Sigmoid colon (tissue), 7 donors: ENCODE data around the gene UFD1. TPM values are rescaled to one million over a fixed set of nuclear protein-coding genes. Genes with fewer than 3 reads are reported as not detected.

Experiments
- DNase-seq: peaks from one replicate; pipeline ENCODE4 v3.0.0-alpha.2; 2019
- H3K27ac ChIP-seq, 4 donors: fragments of 200-600 bp; sonication (generic); one replicate each; pipeline ENCODE4 v1.5.1; 2016 to 2019; ENCODE audit warnings: mild to moderate bottlenecking in 1 of 4
- H3K27me3 ChIP-seq, 3 donors: fragments of 200-600 bp; sonication (generic); one replicate each; pipeline ENCODE4 v1.5.1; 2019; ENCODE audit warnings: mild to moderate bottlenecking in 1 of 3
- H3K36me3 ChIP-seq, 4 donors: fragments of 200-600 bp; sonication (generic); one replicate each; pipeline ENCODE4 v1.5.1; 2016 to 2019
- H3K4me1 ChIP-seq, 4 donors: fragments of 200-600 bp; sonication (generic); one replicate each; pipeline ENCODE4 v1.5.1; 2017 to 2019
- H3K4me3 ChIP-seq, 4 donors: fragments of 200-600 bp; sonication (generic); one replicate each; pipeline ENCODE4 v1.5.1; 2017 to 2019; ENCODE audit warnings: mild to moderate bottlenecking in 2 of 4, moderate library complexity in 1 of 4
- H3K9me3 ChIP-seq, 4 donors: fragments of 200-600 bp in 3 of 4; sonication (generic) in 3 of 4; one replicate each; pipeline versions ENCODE4 v1.5.1 to v1.6.1; 2013 to 2019
- EP300 ChIP-seq, 4 donors: sonication (generic); formaldehyde crosslinking; IDR thresholded peaks; one replicate each; pipeline ENCODE4 v1.6.1; 2017; ENCODE audit warnings: antibody characterized with exemption in 4 of 4
- POLR2A ChIP-seq, 2 donors: fragments of 450-650 bp; IDR thresholded peaks; one replicate each; pipeline ENCODE4 v1.6.1; 2016; ENCODE audit warnings: antibody characterized with exemption in 2 of 2, mild to moderate bottlenecking in 2 of 2, moderate library complexity in 2 of 2
- POLR2AphosphoS5 ChIP-seq, 4 donors: sonication (generic); formaldehyde crosslinking; IDR thresholded peaks; one replicate each; pipeline ENCODE4 v1.6.1; 2017; ENCODE audit warnings: antibody characterized with exemption in 4 of 4
- whole genome bisulfite sequencing, 2 donors: extraction: QIAGEN DNeasy Blood & Tissue Kit; methylation state at CpG; one replicate each; pipeline ENCODE4 v1.1.7; 2013; 5-methylcytosine and 5-hydroxymethylcytosine counted together
- intact Hi-C: fragments of 100-400 bp; cut with DNase I; formaldehyde crosslinking; loops from one replicate; pipeline ENCODE4 v1.15.1; 2023
- polyA plus RNA-seq, 3 donors: library from polyadenylated mRNA; stranded (reverse); fragments of 200-250 nt; gene quantifications; one replicate each; pipeline ENCODE4 v1.2.3, GENCODE V29; 2013
- total RNA-seq, 4 donors: library from RNA; depleted of rRNA; stranded (reverse); fragments of >200 nt; gene quantifications; one replicate each; pipeline ENCODE4 v1.1.0, GENCODE V29; 2016
- TF ChIP-seq, protein P1 (sequence below), 4 experiments: fragments of 450-650 bp in 3 of 4; fragments of 200-600 bp in 1 of 4; IDR thresholded peaks; one replicate each; pipeline ENCODE4 v1.5.1; 2016 to 2019; ENCODE audit warnings: antibody characterized with exemption in 4 of 4, mild to moderate bottlenecking in 3 of 4, moderate library complexity in 2 of 4
- donor health status: healthy with polysubstance abuse.
- donor health status: Bipolar disorder and iron deficiency.
- donor health status: healthy.

UFD1 gene
- total and polyA plus RNA-seq, 7 donors, result 28.5 to 131 (median 45.7) TPM

DNA sequence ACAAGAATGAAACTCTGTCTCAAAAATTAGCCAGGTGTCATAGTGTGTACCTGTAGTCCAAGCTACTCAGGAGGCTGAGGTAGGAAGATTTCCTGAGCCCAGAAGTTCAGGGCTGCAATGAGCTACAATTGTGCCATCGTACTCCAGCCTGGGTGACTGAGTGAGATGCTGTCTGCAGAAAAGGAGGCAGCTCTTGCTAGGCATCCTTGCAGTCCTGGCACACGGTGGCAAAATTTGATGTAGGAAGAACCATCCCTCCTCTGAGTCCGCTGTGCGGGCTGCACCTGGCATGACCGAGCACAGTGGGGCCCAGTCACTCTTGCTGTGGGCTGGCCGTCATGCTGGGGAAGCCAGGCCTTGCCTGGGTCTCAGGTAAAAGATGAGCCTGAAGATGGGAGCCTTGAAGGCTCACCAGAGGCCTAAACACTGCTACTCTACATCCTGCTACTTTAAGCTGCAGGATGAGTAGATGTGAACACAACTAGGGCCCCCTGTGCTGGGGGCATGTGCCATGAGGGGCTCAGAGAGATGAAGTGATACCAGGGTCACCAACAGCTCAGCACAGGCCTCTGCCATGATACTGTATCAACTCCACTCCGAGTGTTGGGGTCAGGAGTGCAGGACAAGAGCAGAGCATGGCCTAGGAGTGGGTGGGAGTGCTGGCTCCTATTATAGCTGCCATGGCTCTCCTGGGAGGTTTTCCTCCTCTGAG, 19.3 kb upstream of the UFD1 start:
- 95 to 97% methylated on average over 7 of the region's 7 CpGs for WGBS, 2 donors
- DNase-seq, result no peak
- intact Hi-C loops, result no loop called here
- no peak overlapping the region for H3K4me3 ChIP-seq
- no peaks in the 10 kb centered on the region for H3K27me3 ChIP-seq
- TF ChIP-seq POLR2A (IDR thresholded peaks at IDR 0.05), result no peak
- no peak for TF ChIP-seq POLR2AphosphoS5 (IDR thresholded peaks at IDR 0.05)
- H3K4me1 ChIP-seq, result no peaks in the 10 kb centered on the region
- no peaks in the 10 kb centered on the region for H3K9me3 ChIP-seq
- no peak overlapping the region for H3K27ac ChIP-seq
- H3K36me3 ChIP-seq, result no peaks in the 10 kb centered on the region

DNA sequence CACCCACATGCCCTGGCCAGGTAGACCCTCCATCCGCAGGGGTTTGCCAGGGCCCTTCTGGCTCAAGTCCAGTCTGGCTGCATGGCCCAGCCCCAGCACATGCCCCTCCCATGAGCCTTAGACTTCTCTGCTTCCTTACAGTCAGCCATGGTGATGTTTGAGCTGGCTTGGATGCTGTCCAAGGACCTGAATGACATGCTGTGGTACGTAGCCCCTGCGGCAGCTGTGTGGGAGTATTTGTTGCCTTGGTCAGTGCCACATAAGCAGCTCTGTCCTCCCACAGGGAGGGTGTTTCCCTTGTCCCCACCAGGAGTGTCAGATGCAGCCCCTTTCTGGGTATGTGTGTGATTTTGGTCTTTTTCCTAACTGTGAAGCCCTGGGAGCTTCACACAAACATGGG, 18.3 kb upstream of the UFD1 start:
- no peak for DNase-seq
- Histone ChIP-seq H3K4me3 (no peak overlapping the region), H3K9me3 (no peaks in the 10 kb centered on the region), H3K27ac (no peak overlapping the region), H3K4me1 (no peaks in the 10 kb centered on the region), H3K36me3 (no peaks in the 10 kb centered on the region), H3K27me3 (no peaks in the 10 kb centered on the region)
- WGBS, 2 donors, result 73 to 77% methylated on average over 3 of the region's 3 CpGs
- TF ChIP-seq POLR2AphosphoS5 (IDR thresholded peaks at IDR 0.05) (no peak), EP300 (IDR thresholded peaks at IDR 0.05) (no peak), POLR2A (IDR thresholded peaks at IDR 0.05) (no peak)
- intact Hi-C loops, result no loop called here

DNA sequence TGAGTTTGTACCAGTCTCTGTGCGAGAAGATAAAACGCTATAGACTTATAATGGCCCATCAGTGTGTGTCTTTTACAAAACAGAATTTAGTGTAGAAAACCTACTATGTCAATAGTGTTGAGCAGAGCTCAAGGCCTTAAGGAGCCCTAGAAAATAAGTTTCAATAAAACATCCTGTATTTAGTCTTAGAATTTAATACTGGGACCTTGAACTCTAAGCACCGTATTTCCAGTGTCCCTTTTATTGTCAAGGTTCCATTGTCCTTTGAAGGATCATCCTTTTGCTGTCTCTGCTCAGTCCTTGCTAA, 17.3 kb upstream of the UFD1 start:
- Histone ChIP-seq H3K27me3 (no peaks in the 10 kb centered on the region), H3K4me1 (no peaks in the 10 kb centered on the region), H3K36me3 (no peaks in the 10 kb centered on the region), H3K27ac (no peak overlapping the region), H3K4me3 (no peak overlapping the region), H3K9me3 (no peaks in the 10 kb centered on the region)
- TF ChIP-seq POLR2A (IDR thresholded peaks at IDR 0.05), result no peak
- TF ChIP-seq, protein P1, sequence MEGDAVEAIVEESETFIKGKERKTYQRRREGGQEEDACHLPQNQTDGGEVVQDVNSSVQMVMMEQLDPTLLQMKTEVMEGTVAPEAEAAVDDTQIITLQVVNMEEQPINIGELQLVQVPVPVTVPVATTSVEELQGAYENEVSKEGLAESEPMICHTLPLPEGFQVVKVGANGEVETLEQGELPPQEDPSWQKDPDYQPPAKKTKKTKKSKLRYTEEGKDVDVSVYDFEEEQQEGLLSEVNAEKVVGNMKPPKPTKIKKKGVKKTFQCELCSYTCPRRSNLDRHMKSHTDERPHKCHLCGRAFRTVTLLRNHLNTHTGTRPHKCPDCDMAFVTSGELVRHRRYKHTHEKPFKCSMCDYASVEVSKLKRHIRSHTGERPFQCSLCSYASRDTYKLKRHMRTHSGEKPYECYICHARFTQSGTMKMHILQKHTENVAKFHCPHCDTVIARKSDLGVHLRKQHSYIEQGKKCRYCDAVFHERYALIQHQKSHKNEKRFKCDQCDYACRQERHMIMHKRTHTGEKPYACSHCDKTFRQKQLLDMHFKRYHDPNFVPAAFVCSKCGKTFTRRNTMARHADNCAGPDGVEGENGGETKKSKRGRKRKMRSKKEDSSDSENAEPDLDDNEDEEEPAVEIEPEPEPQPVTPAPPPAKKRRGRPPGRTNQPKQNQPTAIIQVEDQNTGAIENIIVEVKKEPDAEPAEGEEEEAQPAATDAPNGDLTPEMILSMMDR (IDR thresholded peaks at IDR 0.05), result no peak
- TF ChIP-seq EP300 (IDR thresholded peaks at IDR 0.05), result no peak
- TF ChIP-seq POLR2AphosphoS5 (IDR thresholded peaks at IDR 0.05), result no peak
- intact Hi-C loops, result no loop called here
- WGBS, 2 donors, result 96 to 98% methylated on average over 3 of the region's 3 CpGs
- DNase-seq, result no peak

DNA sequence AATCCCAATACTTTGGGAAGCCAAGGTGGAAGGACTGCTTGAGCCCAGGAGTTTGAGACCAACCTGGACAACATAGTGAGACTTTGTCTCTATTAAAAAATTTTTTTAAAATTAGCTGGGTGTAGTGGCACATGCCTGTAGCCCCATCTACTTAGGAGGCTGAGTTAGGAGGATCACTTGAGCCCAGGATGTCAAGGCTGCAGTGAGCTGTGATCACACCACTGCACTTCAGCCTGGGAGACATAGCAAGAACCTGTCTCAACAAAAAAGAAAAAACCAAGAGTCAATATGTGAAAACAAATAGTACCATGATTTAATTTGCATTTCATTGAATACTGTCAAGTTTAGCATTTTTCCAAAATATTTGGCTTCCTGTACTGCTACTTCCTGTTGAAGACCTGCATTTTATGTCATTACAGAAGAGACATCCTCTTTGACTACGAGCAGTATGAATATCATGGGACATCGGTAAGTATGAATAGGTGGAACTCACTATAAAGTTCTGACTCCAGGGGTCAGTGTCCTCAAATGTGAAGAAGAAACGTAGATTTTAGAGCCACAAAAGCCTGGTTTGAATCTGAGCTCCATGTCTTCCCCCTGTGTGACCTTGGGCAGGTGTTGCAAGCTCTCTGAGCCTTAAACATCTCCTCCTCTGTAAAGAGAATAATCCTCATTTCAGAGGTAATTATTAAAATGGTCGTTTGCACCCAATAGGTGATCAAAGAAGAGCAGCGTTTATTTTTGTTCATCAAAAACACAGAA, 16.8 kb upstream of the UFD1 start:
- H3K27ac ChIP-seq, result no peak overlapping the region
- no peak overlapping the region for H3K4me3 ChIP-seq
- H3K4me1 ChIP-seq, result no peaks in the 10 kb centered on the region
- TF ChIP-seq POLR2AphosphoS5 (IDR thresholded peaks at IDR 0.05) (no peak), POLR2A (IDR thresholded peaks at IDR 0.05) (no peak), EP300 (IDR thresholded peaks at IDR 0.05) (no peak)
- TF ChIP-seq, protein P1 (IDR thresholded peaks at IDR 0.05), result no peak
- 72 to 79% methylated on average over 5 of the region's 5 CpGs for WGBS, 2 donors
- H3K36me3 ChIP-seq, result no peaks in the 10 kb centered on the region
- intact Hi-C loops, result no loop called here
- DNase-seq, result no peak
- no peaks in the 10 kb centered on the region for H3K9me3 ChIP-seq
- no peaks in the 10 kb centered on the region for H3K27me3 ChIP-seq

DNA sequence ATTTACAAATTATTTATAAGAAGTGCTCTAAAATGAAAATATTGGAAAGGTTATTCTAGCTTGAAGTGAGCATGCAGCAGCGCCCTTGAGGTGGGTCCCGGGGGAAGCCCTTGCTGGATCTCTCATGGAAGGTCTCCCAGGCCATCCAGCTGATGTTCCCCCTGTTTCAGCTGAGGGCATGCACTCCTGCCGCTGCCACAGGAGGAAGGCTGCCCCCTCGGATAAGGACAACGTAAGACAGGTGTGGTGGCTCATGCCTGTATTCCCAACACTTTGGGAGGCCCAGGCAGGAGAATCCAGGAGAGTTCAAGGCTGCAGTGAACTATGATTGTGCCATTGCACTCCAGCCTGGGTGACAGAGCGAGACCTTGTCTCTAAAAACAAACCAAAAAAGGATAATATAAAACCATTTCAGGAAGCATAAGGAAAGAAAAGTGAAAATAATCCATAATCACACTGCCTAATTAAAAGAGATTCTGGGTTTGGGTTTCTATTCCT, 15.7 kb upstream of the UFD1 start:
- no peaks in the 10 kb centered on the region for H3K4me1 ChIP-seq
- WGBS, 2 donors, result 96 to 97% methylated on average over 6 of the region's 6 CpGs
- no peak overlapping the region for H3K27ac ChIP-seq
- intact Hi-C loops, result no loop called here
- no peaks in the 10 kb centered on the region for H3K36me3 ChIP-seq
- no peak for DNase-seq
- no peak overlapping the region for H3K4me3 ChIP-seq
- H3K27me3 ChIP-seq, result no peaks in the 10 kb centered on the region
- TF ChIP-seq, protein P1 (IDR thresholded peaks at IDR 0.05), result no peak
- TF ChIP-seq POLR2AphosphoS5 (IDR thresholded peaks at IDR 0.05), result no peak
- no peak for TF ChIP-seq EP300 (IDR thresholded peaks at IDR 0.05)
- TF ChIP-seq POLR2A (IDR thresholded peaks at IDR 0.05), result no peak
- no peaks in the 10 kb centered on the region for H3K9me3 ChIP-seq
